HG03571 (cell line): ENCODE data around the gene CPVL.

Source experiments
- ATAC-seq: cut with Tn5 transposase; IDR thresholded peaks from one replicate; pipeline ENCODE4 v1.9.1; 2021; ENCODE audit not compliant: unreplicated experiment

CPVL gene

GRCh38 chr7:29045258-29046086, 100.9 kb downstream of the CPVL start:
- ATAC-seq: no peak

GRCh38 chr7:29044554-29044953, 101.8 kb downstream of the CPVL start:
- ATAC-seq: no peak

- ATAC-seq: no peak
These were observed 102.8 kb downstream of the CPVL start for GRCh38 chr7:29043576-29043975.

DNA sequence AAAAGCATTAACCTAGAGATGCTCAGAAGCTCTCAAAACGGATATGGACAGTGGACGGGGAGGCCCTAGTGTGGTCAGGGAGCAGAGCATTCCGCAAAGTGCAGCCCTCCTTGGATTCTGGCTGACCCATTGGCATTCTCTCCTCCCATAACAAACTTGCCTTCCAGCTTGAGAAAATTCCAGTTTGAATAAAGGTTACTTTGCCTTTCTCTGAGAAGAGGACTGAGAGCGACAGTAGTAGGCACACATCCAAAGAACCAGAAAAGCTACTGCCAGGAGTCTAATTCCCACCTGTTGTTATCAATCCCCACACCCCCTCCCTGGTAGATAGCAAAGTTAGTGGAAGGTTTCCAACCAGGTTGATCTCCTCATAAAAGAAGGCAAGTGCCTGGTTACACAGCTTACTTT, 103.5 kb downstream of the CPVL start:
- no peak for ATAC-seq

DNA sequence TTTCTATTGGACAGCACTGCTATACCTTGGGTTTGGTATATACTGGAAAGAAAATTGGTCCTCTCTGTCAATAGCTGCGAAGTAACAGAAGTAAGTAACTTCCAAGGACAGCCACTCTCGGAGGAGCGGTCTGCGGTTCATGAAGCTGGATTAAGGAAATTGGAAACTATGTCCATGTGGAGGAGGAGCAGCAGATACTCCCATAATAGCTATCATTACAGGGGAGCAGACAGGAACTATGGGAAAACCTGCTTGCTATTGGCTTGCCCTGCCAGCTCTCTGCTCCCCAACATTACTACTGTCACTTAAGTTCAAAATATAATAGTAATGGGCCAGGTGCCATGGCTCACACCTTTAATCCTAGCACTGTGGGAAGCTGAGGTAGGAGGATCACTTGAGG, 104.3 kb downstream of the CPVL start:
- no peak for ATAC-seq

DNA sequence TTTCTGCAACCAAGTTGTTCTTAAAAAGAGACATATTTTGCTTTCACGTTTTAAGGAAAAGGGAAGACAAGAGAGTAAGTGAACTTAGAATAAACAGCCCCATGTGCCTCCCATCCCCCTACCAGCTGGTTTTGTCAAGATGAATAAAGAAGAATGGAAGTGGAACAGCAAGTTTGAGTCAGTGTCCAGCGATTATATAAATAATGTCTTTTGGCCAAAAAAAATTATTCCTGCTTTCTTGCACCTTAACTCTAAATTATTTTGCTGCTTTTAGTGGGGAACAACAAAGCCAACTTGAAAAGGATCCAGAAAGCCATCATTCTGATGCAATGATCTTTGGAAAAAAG, 105.8 kb downstream of the CPVL start:
- no peak for ATAC-seq

DNA sequence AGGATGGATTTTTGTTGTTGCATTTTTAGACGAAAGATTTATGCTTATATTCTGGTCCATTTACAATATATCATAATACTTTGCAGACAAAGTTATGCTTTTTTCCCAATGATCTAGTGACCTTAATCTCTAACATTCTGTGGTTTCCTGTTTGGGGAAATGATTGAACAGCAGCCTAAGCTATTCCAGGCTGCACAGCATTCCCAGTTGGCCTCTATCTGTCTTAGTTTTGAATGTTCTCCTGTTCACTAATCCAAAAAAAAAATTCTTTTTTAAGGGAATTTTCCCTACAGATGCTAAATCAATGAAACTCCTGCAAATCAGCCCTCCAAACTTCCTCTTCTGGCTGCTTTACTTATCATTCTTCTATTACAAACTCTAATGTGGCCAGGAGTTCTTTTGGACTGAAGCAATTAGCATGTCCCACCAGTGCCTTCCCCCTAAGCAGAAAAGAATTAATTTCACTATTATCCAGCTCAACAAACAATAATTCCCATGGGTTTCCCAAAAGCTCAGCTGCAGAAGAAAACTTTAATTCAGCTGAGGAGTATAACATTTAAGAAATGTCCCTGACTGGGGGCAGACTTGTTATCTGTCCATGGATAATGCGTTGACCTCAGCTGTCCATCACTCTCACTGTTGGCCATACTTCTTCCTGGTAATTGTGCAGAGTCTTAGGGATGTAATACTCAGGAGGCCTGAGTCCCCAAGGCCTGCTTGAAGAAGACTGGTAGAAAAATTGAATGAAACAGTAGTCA, 106.3 kb downstream of the CPVL start:
- no peak for ATAC-seq

DNA sequence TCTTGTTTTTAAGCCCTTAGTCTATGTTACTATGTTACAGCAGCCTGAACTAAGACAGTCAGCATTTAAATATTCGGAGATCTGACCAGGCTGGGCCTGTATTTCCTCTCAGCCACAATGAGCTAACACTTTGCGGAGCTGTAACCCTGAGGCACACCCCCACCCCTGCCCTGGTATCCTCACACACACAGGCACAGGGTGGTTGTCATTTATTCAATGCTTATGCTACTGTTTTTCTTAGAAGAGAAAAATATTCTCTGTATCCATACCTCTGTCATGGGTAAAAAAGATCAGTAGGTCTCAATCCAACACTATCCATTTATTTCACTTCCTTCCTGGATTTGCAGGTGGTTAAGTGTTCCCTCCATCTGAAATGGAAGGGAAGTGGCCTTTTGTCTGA, 107.9 kb downstream of the CPVL start:
- no peak for ATAC-seq

- ATAC-seq: no peak
These were observed 111.1 kb downstream of the CPVL start for GRCh38 chr7:29035044-29035740.

GRCh38 chr7:29033584-29033983, 112.8 kb downstream of the CPVL start:
- no peak for ATAC-seq

GRCh38 chr7:29032146-29032545, 114.2 kb downstream of the CPVL start:
- no peak for ATAC-seq

- ATAC-seq: no peak
These were observed 115.5 kb downstream of the CPVL start for GRCh38 chr7:29030781-29031275.

DNA sequence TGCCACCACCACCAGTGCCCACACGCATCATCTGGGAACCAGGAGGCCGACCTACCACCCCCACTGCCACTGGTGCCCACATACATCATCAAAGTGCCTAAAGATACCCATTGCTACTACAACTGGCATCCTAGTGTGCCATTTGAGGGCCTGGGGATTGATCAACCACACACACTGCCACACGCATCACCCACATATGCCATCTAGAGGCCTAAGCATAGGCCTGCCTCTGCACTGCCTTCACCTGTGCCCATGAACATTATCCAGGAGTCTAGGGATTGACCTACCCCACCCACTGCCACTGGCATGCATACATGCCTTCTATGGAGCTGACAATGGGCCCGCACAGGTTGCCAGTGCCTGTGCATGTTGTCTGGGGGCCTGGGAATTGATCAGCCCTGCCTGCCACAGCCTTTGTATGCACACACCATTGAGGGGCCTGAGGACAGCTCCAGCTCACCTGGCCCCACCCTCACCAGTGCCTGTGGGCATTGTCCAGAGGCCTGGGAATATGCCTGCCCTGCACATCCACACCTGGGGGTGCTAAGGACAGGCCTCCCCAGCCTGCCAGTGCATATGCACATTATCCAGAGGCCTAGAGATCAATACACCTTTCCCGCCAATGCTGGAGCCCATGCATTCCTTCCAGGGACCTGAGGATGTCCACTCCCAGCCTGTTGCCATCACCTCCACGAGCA, 123.9 kb downstream of the CPVL start:
- no peak for ATAC-seq

DNA sequence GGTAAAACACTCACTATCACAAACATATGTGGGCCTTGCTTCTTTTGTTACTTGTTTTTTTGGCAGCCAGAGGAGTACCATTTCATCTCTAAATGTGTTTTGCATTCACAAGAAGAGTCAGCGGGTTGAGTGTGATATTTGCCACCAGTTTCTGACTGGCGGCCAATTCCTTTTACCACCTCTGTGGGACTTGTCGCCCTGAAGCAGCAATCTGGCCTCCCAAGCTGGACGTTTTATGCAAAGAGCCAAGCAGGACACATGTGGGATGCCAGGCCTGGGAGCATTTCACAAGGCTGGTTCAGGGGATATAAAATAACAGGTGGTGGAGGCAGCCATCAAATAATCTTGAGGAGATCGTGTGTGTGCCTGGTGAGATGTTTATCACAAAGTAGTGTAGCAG, 126.4 kb downstream of the CPVL start:
- ATAC-seq: no peak

- no peak for ATAC-seq
These were observed 127.0 kb downstream of the CPVL start for GRCh38 chr7:29019387-29019786.

DNA sequence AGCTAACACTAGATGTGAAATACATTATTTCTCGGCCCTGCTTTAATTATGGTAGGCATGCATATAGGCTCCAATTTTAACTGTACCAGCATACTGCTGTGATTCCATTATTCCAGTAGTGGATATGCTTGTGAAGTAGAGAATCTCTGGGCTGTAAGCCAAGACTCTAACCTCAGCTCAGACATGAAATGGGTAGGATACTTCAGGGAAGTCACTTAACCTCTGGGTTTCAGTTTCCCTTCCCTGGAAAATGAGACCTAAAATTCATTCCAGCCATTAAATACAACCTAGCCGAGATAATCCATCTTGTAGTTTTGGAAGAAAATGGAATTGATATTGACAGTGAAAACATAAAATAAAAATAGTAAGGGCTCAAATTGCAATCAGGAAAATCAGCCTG, 128.6 kb downstream of the CPVL start:
- ATAC-seq: no peak

DNA sequence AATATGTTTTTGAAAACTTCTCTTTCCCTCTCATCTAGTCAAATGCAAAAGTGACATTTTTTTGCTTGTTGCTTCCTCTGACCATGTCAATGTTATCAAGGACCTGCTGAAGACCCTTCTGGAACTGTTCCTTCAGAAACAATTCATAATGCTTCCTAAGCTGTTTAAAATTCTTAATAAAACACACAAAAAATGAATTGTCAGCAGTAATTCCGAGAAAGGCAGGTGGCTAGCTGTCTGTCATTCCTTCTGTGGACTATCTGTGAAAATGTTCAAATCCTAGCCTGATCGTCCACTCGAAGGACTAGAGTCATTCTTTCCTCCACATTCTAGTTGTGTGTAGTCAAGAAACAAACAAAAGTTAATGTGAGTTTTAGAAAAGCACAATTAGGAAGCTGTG, 131.6 kb downstream of the CPVL start:
- ATAC-seq: no peak

- ATAC-seq: no peak
These were observed 132.4 kb downstream of the CPVL start for GRCh38 chr7:29013931-29014330.

DNA sequence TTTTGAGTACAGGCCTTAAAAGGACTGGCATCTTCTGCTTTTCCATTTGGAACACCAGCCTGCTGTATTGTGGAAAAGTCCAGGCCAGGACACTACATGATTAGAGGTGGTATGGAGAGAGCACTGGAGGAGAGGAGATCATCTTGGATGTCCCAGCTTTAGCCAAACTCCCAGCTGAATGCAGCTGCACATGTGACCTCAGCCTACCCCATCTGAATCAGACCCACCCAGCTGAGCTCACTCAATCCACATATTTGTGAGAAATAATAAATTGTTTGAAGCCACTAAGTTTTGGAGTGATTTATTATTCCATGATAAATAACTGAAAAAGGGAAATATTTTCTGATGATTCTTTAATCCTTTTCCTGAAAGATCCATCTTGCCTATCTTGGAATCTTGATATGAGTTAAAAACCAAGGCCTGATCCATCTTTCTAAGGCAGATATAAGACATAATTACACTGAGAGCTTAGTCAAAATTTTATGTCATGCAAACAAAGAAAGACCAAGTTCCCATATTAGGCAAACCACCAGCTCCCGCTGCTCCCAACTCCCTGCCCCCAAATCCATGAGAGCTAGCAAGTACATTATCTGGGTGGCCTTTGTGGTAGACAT, 133.1 kb downstream of the CPVL start:
- ATAC-seq: no peak

GRCh38 chr7:29009947-29010346, 136.4 kb downstream of the CPVL start:
- ATAC-seq: no peak

GRCh38 chr7:29008590-29008989, 137.7 kb downstream of the CPVL start:
- no peak for ATAC-seq
